ENCODE results near the gene CLIP1. TPM values are rescaled to one million over a fixed set of nuclear protein-coding genes. Genes with fewer than 3 reads are reported as not detected.
A peak's percentile ranks its signal among the peaks of the same experiment; 100 is the strongest.
"Not testable (repeated sequence)": the region's sequence is repeated elsewhere in the genome, so short reads cannot be mapped to it uniquely, and the experiment has no call there.

Gene CLIP1
- total RNA-seq, 1 experiment from 2014 or later = 62.2 TPM

GRCh38 chr12:122437656-122438121 is 15.2 kb upstream of the CLIP1 start:
- Histone ChIP-seq H3K36me3 (ENCODE audit: insufficient read depth, low read length, poor library complexity, severe bottlenecking) (no peaks in the 10 kb centered on the region), H3K4me1 (ENCODE audit: insufficient read depth, low read length, poor library complexity, severe bottlenecking) (peaks cover 5% of the 10 kb centered on the region), H3K4me3 (ENCODE audit: low read depth, low read length, poor library complexity, severe bottlenecking) (no peak overlapping the region), H3K9me3 (ENCODE audit: low read depth, low read length, poor library complexity, severe bottlenecking) (no peaks in the 10 kb centered on the region), H3K27me3 (replicated peaks; ENCODE audit: insufficient read depth, low read depth, low read length, poor library complexity) (no peaks in the 10 kb centered on the region), H3K27ac (ENCODE audit: low read depth, low read length, poor library complexity, severe bottlenecking) (no peak overlapping the region)
- intact Hi-C loops (cut with micrococcal nuclease; ENCODE audit: unreplicated experiment) = no loop called here
- peak; percentile 56 for DNase-seq (ENCODE audit: low spot score)
- TF ChIP-seq CTCF (conservative IDR thresholded peaks at IDR 0.05; ENCODE audit: low read depth, low read length) = no peak
- TF ChIP-seq EZH2 (IDR thresholded peaks at IDR 0.05; ENCODE audit: borderline replicate concordance, low read depth, low read length, poor library complexity, severe bottlenecking) = no peak
- POLR2A ChIA-PET (ENCODE audit: low non-redundant PET) = no interaction called here
- CTCF ChIA-PET = no interaction called here
- BruUV-seq (replicated peaks) = no TSS peak

GRCh38 chr12:122435186-122435585 is 12.7 kb upstream of the CLIP1 start:
- ChIA-PET CTCF (no interaction called here), POLR2A (ENCODE audit: low non-redundant PET) (no interaction called here)
- H3K4me1 ChIP-seq (ENCODE audit: insufficient read depth, low read length, poor library complexity, severe bottlenecking) = peaks cover 5% of the 10 kb centered on the region
- no peak for DNase-seq (ENCODE audit: low spot score)
- H3K27ac ChIP-seq (ENCODE audit: low read depth, low read length, poor library complexity, severe bottlenecking) = no peak overlapping the region
- TF ChIP-seq CTCF (conservative IDR thresholded peaks at IDR 0.05; ENCODE audit: low read depth, low read length) (no peak), EZH2 (IDR thresholded peaks at IDR 0.05; ENCODE audit: borderline replicate concordance, low read depth, low read length, poor library complexity, severe bottlenecking) (no peak)
- H3K4me3 ChIP-seq (ENCODE audit: low read depth, low read length, poor library complexity, severe bottlenecking) = no peak overlapping the region
- no peaks in the 10 kb centered on the region for H3K36me3 ChIP-seq (ENCODE audit: insufficient read depth, low read length, poor library complexity, severe bottlenecking)
- no peaks in the 10 kb centered on the region for H3K27me3 ChIP-seq (replicated peaks; ENCODE audit: insufficient read depth, low read depth, low read length, poor library complexity)
- intact Hi-C loops (cut with micrococcal nuclease; ENCODE audit: unreplicated experiment) = no loop called here
- H3K9me3 ChIP-seq (ENCODE audit: low read depth, low read length, poor library complexity, severe bottlenecking) = no peaks in the 10 kb centered on the region
- BruUV-seq (replicated peaks) = no TSS peak

DNA sequence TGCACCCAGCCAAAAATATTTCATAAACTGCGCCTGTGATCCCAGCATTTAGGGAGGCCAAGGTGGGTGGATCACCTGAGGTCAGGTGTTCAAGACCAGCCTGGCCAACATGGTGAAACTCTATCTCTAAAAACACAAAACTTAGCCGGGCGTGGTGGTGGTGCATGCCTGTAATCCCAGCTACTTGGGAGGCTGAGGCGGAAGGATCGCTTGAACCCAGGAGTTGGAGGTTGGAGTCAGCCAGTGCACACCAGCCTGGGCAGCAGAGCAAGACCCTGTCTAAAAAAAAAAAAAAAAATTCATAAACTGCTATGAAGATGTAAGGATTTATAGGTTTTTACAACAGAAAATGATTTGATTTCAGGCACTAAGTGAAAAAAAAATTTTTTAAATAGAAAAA is 6.6 kb upstream of the CLIP1 start:
- H3K27ac ChIP-seq (ENCODE audit: low read depth, low read length, poor library complexity, severe bottlenecking); POLR2A ChIA-PET (ENCODE audit: low non-redundant PET); intact Hi-C loops (cut with micrococcal nuclease; ENCODE audit: unreplicated experiment); H3K36me3 ChIP-seq (ENCODE audit: insufficient read depth, low read length, poor library complexity, severe bottlenecking); H3K4me3 ChIP-seq (ENCODE audit: low read depth, low read length, poor library complexity, severe bottlenecking); H3K27me3 ChIP-seq (replicated peaks; ENCODE audit: insufficient read depth, low read depth, low read length, poor library complexity); BruUV-seq (replicated peaks); DNase-seq (ENCODE audit: low spot score); CTCF ChIA-PET; H3K4me1 ChIP-seq (ENCODE audit: insufficient read depth, low read length, poor library complexity, severe bottlenecking); H3K9me3 ChIP-seq (ENCODE audit: low read depth, low read length, poor library complexity, severe bottlenecking): not testable (repeated sequence)

GRCh38 chr12:122427403-122427802 is 4.9 kb upstream of the CLIP1 start:
- CTCF ChIA-PET = no interaction called here
- POLR2A ChIA-PET (ENCODE audit: low non-redundant PET) = interaction anchor here (0.7 kb wide), 1 partner anchor 161 kb away, joined by 5 read pairs; no protein-coding TSS in a partner anchor
- no peaks in the 10 kb centered on the region for H3K27me3 ChIP-seq (replicated peaks; ENCODE audit: insufficient read depth, low read depth, low read length, poor library complexity)

More at GRCh38 chr12:122427403-122427802, 4.9 kb upstream of the CLIP1 start:
- intact Hi-C loops (cut with micrococcal nuclease; ENCODE audit: unreplicated experiment) = no loop called here
- Histone ChIP-seq H3K9me3 (ENCODE audit: low read depth, low read length, poor library complexity, severe bottlenecking) (no peaks in the 10 kb centered on the region), H3K36me3 (ENCODE audit: insufficient read depth, low read length, poor library complexity, severe bottlenecking) (no peaks in the 10 kb centered on the region), H3K4me3 (ENCODE audit: low read depth, low read length, poor library complexity, severe bottlenecking) (no peak overlapping the region), H3K27ac (ENCODE audit: low read depth, low read length, poor library complexity, severe bottlenecking) (no peak overlapping the region), H3K4me1 (ENCODE audit: insufficient read depth, low read length, poor library complexity, severe bottlenecking) (no peaks in the 10 kb centered on the region)
- TF ChIP-seq CTCF (conservative IDR thresholded peaks at IDR 0.05; ENCODE audit: low read depth, low read length) (no peak), EZH2 (IDR thresholded peaks at IDR 0.05; ENCODE audit: borderline replicate concordance, low read depth, low read length, poor library complexity, severe bottlenecking) (no peak)
- BruUV-seq (replicated peaks) = no TSS peak
- no peak for DNase-seq (ENCODE audit: low spot score)

Data from A673 (cell line).